Astrocyte of the spinal cord (primary cell): ENCODE measurements around the gene SLC26A1.
"Not testable (repeated sequence)": the region's sequence is repeated elsewhere in the genome, so short reads cannot be mapped to it uniquely, and the experiment has no call there.

Experiments
- DNase-seq: peaks from one replicate; pipeline ENCODE4 v3.0.0; 2011; ENCODE audit warnings: low read depth, low spot score
- H3K4me3 ChIP-seq: 2 replicates; pipeline ENCODE4 v1.5.1; 2011; ENCODE audit warnings: low read depth, mild to moderate bottlenecking, low read length, moderate library complexity
- in situ Hi-C: cut with HindIII; loops from 2 replicates; pipeline ENCODE4 v1.10.0; 2017; ENCODE audit warnings: low sequenced_read_pairs
- TF ChIP-seq, protein P1 (sequence below): IDR thresholded peaks from 2 replicates; pipeline ENCODE4 v1.5.1; 2012; ENCODE audit warnings: low read depth, mild to moderate bottlenecking, low read length, inconsistent platforms

The SLC26A1 gene

DNA sequence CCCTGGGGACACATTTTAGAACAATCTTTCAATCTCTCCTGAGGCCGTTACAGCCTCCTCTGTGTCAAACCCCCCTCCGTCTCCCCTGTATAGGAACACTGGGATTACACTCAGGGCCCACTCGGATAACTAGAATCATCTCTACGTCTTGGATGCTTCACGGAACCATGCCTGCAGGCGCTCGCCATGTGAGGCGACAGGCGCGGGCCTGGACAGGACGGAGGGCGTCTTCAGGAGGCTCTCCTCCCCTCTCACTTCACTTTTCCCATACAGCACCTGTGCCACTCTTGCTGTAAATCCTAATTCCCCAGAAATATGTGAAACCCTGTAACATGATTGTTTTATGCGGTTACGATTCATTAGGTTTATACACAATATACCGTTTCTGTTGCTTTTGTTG, 10.4 kb downstream of the SLC26A1 start:
- in situ Hi-C loops = no loop called here
- H3K4me3 ChIP-seq = no peak overlapping the region
- TF ChIP-seq, protein P1, sequence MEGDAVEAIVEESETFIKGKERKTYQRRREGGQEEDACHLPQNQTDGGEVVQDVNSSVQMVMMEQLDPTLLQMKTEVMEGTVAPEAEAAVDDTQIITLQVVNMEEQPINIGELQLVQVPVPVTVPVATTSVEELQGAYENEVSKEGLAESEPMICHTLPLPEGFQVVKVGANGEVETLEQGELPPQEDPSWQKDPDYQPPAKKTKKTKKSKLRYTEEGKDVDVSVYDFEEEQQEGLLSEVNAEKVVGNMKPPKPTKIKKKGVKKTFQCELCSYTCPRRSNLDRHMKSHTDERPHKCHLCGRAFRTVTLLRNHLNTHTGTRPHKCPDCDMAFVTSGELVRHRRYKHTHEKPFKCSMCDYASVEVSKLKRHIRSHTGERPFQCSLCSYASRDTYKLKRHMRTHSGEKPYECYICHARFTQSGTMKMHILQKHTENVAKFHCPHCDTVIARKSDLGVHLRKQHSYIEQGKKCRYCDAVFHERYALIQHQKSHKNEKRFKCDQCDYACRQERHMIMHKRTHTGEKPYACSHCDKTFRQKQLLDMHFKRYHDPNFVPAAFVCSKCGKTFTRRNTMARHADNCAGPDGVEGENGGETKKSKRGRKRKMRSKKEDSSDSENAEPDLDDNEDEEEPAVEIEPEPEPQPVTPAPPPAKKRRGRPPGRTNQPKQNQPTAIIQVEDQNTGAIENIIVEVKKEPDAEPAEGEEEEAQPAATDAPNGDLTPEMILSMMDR = no peak
- no peak for DNase-seq

DNA sequence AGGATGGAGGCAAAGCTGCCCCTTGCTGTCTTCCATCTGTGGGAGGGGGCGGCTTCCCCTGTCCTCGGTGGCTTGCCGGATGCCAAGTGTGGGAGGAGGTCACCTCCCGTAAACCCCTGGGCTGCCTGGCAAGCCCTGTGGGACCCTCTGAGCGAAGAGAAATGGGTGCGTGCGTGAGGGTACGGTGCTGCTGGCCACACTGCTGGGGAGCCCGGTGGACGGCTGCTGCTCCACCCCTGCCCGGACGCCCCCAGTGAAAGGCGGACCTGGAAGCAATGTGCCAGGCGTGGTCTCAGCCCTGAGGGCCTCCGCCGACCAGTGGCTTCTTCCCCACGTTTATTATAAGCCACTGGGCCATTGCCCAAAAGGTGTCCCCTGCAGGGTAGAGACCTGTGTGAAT, 10.9 kb downstream of the SLC26A1 start:
- TF ChIP-seq, protein P1 = no peak
- H3K4me3 ChIP-seq = no peak overlapping the region
- in situ Hi-C loops = no loop called here
- DNase-seq = no peak

DNA sequence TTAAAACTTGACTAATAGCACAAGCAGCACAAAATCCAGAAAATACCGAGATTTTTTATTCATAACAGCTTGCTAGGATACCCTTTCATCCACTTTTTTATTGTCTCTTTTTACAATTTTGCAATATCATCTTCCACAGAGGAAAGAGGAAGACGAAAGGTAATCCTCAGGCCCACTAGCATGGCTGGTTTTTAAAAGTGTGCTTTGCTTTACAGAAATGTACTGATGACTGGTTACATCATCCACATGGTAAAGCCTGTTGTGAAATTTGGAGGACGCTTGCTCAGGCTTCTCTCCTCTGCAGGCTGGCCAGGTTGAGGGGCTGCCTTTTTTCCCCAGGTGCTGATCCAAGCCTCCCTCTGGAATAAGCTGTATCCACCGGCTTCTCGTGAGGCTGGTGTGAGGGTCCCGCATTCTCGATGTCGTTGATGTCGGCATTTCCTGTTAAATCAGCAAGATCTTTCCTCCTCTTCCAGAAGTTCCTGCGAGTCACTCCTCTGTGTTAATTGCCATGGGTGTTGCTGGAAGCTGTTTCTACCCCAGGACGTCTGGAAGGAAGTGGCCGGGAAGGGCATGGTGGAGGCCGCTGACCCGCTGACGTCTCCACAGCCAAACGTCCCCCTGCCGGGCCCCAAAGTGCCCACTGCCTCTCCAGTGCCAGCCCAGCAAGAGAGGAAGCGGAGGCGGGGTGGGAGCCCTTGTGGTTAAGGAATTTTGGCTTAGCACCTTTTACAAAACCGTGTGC, 14.1 kb downstream of the SLC26A1 start:
- TF ChIP-seq, protein P1 = no peak
- in situ Hi-C loops = no loop called here
- no peak overlapping the region for H3K4me3 ChIP-seq
- DNase-seq = no peak

DNA sequence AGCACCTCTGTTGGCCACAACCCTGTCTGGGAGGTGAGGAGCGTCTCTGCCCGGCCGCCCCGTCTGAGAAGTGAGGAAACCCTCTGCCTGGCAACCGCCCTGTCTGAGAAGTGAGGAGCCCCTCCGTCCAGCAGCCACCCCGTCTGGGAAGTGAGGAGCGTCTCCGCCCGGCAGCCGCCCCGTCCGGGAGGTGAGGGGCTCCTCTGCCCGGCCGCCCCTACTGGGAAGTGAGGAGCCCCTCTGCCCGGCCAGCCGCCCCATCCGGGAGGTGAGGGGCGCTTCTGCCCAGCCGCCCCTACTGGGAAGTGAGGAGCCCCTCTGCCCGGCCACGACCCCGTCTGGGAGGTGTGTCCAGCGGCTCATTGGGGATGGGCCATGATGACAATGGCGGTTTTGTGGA, 17.2 kb downstream of the SLC26A1 start:
- H3K4me3 ChIP-seq, in situ Hi-C loops, DNase-seq: not testable (repeated sequence)

DNA sequence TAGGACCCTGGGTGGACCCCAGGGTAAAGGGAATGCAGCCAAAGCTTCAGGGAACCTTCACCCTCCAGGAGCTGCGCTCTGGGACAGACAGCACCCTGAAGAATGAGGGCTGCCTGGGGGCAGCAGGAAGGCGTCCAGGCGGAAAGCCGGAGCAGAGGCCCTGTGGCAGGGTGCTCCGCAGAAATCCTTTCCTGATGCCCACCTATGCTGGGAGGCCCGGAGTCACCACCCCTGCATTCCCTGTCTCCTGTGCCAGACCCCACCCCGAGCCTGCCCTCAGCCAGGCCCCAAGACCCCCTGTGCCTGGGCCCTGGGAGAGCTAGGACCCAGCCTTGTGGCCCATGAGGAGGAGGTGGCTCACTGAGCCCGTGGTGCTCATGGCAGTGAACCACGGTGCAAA, 18.5 kb downstream of the SLC26A1 start:
- DNase-seq = no peak
- TF ChIP-seq, protein P1 = no peak
- in situ Hi-C loops = no loop called here
- no peak overlapping the region for H3K4me3 ChIP-seq

- DNase-seq = peak; percentile 77
- in situ Hi-C loops = no loop called here
- peak within 1 kb of the TSS; percentile 53 for H3K4me3 ChIP-seq
- TF ChIP-seq, protein P1 = no peak
Observed at GRCh38 chr4:973431-974397, 19.5 kb downstream of the SLC26A1 start, which contains the start of gene DGKQ. DGKQ (minus strand) TSS chr4:973569; CDS start chr4:973482, 87 bp downstream.
